Stomach smooth muscle (tissue), 2 donors: Measurements from ENCODE around the gene ENDOU.

Experiments
- H3K27ac ChIP-seq: one replicate; pipeline ENCODE4 v1.7.0; 2013; ENCODE audit warnings: mild to moderate bottlenecking, low read length, inconsistent platforms
- H3K27me3 ChIP-seq, 2 donors: one replicate each; pipeline ENCODE4 v1.7.0; 2013; ENCODE audit warnings: low read length in 2 of 2; ENCODE audit not compliant: insufficient read depth in 2 of 2, control insufficient read depth in 1 of 2
- H3K36me3 ChIP-seq, 2 donors: one replicate each; pipeline ENCODE4 v1.7.0; 2013; ENCODE audit warnings: low read length in 2 of 2; ENCODE audit not compliant: control insufficient read depth in 2 of 2, insufficient read depth in 2 of 2
- H3K4me1 ChIP-seq: one replicate; pipeline ENCODE4 v1.7.0; 2013; ENCODE audit warnings: low read length; ENCODE audit not compliant: control insufficient read depth, insufficient read depth
- H3K4me3 ChIP-seq, 2 donors: one replicate each; pipeline ENCODE4 v1.7.0; 2013; ENCODE audit warnings: low read length in 2 of 2
- H3K9ac ChIP-seq, 2 donors: one replicate each; pipeline ENCODE4 v1.7.0; 2013; ENCODE audit warnings: low read length in 2 of 2, mild to moderate bottlenecking in 1 of 2
- H3K9me3 ChIP-seq, 2 donors: one replicate each; pipeline ENCODE4 v1.7.0; 2013; ENCODE audit warnings: low read length in 2 of 2; ENCODE audit not compliant: control insufficient read depth in 2 of 2
- donor health status: healthy.
- donor health status: Pancreatic carcinoma.

The ENDOU gene

GRCh38 chr12:47717046-47717442 is 8.2 kb downstream of the ENDOU start:
- H3K9ac ChIP-seq, result peak overlapping the region in 1 of 2 donors; percentile 46
- H3K4me3 ChIP-seq, result peak overlapping the region in 1 of 2 donors; percentile 49
- H3K27ac ChIP-seq, result peak overlapping the region; percentile 92
- peaks cover 42% of the 10 kb centered on the region for H3K4me1 ChIP-seq
- H3K27me3 ChIP-seq, result no peaks in the 10 kb centered on the region
- H3K36me3 ChIP-seq, result peaks cover 5 to 11% of the 10 kb centered on the region in 2 donors
- no peaks in the 10 kb centered on the region for H3K9me3 ChIP-seq

DNA sequence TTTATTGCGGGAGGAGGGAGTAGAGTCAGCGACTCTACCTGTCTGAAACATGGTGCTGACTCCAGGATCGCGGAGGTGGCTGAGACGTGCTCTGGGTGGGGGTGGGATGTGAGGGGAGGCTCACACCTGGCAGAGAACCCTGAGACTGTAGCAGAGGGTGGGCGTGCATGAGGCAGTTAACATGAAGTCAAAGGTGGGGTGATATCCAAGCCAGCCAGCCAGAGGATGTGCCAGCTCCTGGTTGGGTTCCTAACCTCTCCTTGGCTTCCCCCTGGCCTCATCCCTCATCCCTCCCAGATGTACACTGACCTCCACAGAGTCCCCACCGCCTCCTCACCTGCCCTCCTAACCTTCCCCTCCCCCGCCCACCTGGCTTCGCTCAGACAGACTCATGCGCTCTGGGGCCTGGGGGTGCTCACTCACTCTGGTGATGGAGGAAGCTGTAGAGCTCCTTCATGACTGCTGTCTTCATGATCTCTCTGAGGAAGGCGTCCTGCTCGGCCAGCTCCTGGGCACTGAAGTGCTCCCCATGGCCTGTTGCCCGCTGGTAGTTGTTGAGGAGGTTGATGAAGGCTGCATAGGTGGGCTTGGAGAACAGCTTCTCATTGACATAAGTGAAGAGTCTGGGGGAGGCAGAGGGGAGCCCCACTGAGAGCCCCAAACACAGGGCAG is 9.3 kb downstream of the ENDOU start:
- no peaks in the 10 kb centered on the region for H3K27me3 ChIP-seq
- H3K9ac ChIP-seq, result no peak overlapping the region
- H3K9me3 ChIP-seq, result no peaks in the 10 kb centered on the region
- H3K4me3 ChIP-seq, result peak overlapping the region; percentile 42 to 59
- H3K4me1 ChIP-seq, result peaks cover 42% of the 10 kb centered on the region
- H3K27ac ChIP-seq, result peak overlapping the region; percentile 92
- peaks cover 4 to 11% of the 10 kb centered on the region in 2 donors for H3K36me3 ChIP-seq

- H3K4me1 ChIP-seq, result peaks cover 42% of the 10 kb centered on the region
- H3K9ac ChIP-seq, result peak overlapping the region in 1 of 2 donors; percentile 66
- peak overlapping the region; percentile 42 to 59 for H3K4me3 ChIP-seq
- H3K9me3 ChIP-seq, result no peaks in the 10 kb centered on the region
- peak overlapping the region; percentile 92 for H3K27ac ChIP-seq
- H3K36me3 ChIP-seq, result peaks cover 0 to 5% of the 10 kb centered on the region in 2 donors
- H3K27me3 ChIP-seq, result no peaks in the 10 kb centered on the region
Observed at GRCh38 chr12:47715393-47715876, 9.9 kb downstream of the ENDOU start.

- Histone ChIP-seq H3K27me3 (no peaks in the 10 kb centered on the region), H3K27ac (peak overlapping the region; percentile 92), H3K9me3 (no peaks in the 10 kb centered on the region), H3K36me3 (peaks cover 0 to 2% of the 10 kb centered on the region in 2 donors), H3K4me3 (peak overlapping the region in 1 of 2 donors; percentile 59), H3K9ac (peak overlapping the region in 1 of 2 donors; percentile 66), H3K4me1 (peaks cover 42% of the 10 kb centered on the region)
Observed at GRCh38 chr12:47714826-47715386, 10.4 kb downstream of the ENDOU start.

DNA sequence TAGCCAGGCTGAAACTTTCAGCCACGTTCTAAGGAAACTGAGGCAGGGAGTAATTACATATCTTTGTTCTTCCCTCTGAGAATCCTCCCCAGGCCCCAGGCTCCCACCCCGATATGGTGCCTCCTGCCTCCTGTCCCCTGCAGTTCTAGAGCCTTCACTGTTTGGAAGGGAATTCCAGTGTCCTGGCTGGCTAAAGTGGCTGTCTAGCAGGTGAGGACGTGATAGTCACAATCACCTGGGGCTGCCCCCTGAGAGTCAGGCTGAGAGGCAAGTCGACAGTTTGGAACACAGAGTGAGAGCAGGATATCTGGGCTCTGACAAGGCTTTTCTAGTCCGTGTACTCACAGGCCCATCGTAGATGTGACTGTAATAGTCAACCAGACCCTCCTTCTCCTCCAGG is 13.1 kb downstream of the ENDOU start:
- H3K27me3 ChIP-seq, result no peaks in the 10 kb centered on the region
- no peaks in the 10 kb centered on the region for H3K9me3 ChIP-seq
- peaks cover 26% of the 10 kb centered on the region for H3K4me1 ChIP-seq
- no peaks in the 10 kb centered on the region for H3K36me3 ChIP-seq
- H3K4me3 ChIP-seq, result no peak overlapping the region
- no peak overlapping the region for H3K27ac ChIP-seq
- H3K9ac ChIP-seq, result no peak overlapping the region

- Histone ChIP-seq H3K36me3 (no peaks in the 10 kb centered on the region), H3K9ac (no peak overlapping the region), H3K4me3 (no peak overlapping the region), H3K27ac (no peak overlapping the region), H3K9me3 (no peaks in the 10 kb centered on the region), H3K27me3 (no peaks in the 10 kb centered on the region), H3K4me1 (peaks cover 23% of the 10 kb centered on the region)
Observed at GRCh38 chr12:47711448-47711847, 13.8 kb downstream of the ENDOU start.

GRCh38 chr12:47710278-47710677 is 15.0 kb downstream of the ENDOU start:
- Histone ChIP-seq H3K4me3 (no peak overlapping the region), H3K36me3 (no peaks in the 10 kb centered on the region), H3K4me1 (peaks cover 12% of the 10 kb centered on the region), H3K27ac (no peak overlapping the region), H3K9me3 (no peaks in the 10 kb centered on the region), H3K9ac (no peak overlapping the region), H3K27me3 (no peaks in the 10 kb centered on the region)

- Histone ChIP-seq H3K4me3 (no peak overlapping the region), H3K4me1 (peaks cover 5% of the 10 kb centered on the region), H3K9me3 (no peaks in the 10 kb centered on the region), H3K27me3 (no peaks in the 10 kb centered on the region), H3K27ac (no peak overlapping the region), H3K36me3 (no peaks in the 10 kb centered on the region), H3K9ac (no peak overlapping the region)
Observed at GRCh38 chr12:47709671-47710070, 15.6 kb downstream of the ENDOU start.

- no peaks in the 10 kb centered on the region for H3K9me3 ChIP-seq
- no peaks in the 10 kb centered on the region for H3K36me3 ChIP-seq
- no peak overlapping the region for H3K4me3 ChIP-seq
- peaks cover 4% of the 10 kb centered on the region for H3K4me1 ChIP-seq
- no peak overlapping the region for H3K9ac ChIP-seq
- no peak overlapping the region for H3K27ac ChIP-seq
- no peaks in the 10 kb centered on the region for H3K27me3 ChIP-seq
Observed at GRCh38 chr12:47709237-47709636, 16.1 kb downstream of the ENDOU start.

GRCh38 chr12:47707905-47708543 is 17.3 kb downstream of the ENDOU start:
- H3K27me3 ChIP-seq, result no peaks in the 10 kb centered on the region
- H3K27ac ChIP-seq, result no peak overlapping the region
- H3K9ac ChIP-seq, result no peak overlapping the region
- H3K4me3 ChIP-seq, result no peak overlapping the region
- peaks cover 4% of the 10 kb centered on the region for H3K4me1 ChIP-seq
- no peaks in the 10 kb centered on the region for H3K36me3 ChIP-seq
- H3K9me3 ChIP-seq, result no peaks in the 10 kb centered on the region

DNA sequence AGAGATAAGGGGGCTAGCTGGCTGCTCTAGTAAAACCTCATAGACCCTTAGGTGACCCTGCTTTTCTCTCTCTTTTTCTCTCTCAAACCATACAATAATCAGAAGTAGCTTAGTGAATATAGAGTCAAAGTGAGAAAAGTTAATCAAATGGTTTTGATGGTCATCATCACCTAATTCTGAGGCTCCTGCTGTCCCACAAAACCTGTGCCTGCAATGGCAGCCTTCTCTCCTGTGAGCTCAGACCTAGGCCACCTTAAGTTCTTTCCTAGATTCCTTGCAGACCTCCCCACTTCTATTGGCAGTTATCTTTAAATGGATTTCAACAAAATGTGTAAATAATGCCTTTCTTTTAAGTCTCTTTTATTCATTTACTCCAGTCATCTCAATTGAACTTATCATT is 17.9 kb downstream of the ENDOU start:
- Histone ChIP-seq H3K9ac (peak overlapping the region in 1 of 2 donors; percentile 18), H3K27ac (no peak overlapping the region), H3K4me3 (no peak overlapping the region)

More for the DNA sequence above, 17.9 kb downstream of the ENDOU start:
- Histone ChIP-seq H3K27me3 (no peaks in the 10 kb centered on the region), H3K4me1 (peaks cover 4% of the 10 kb centered on the region), H3K36me3 (no peaks in the 10 kb centered on the region), H3K9me3 (no peaks in the 10 kb centered on the region)
